Measurements from ENCODE around the gene MCTP1. TPM values are rescaled to one million over a fixed set of nuclear protein-coding genes. Genes with fewer than 3 reads are reported as not detected.

The MCTP1 gene
- polyA plus RNA-seq, 3 donors, result 34.4 to 72.9 (median 55.5) TPM

DNA sequence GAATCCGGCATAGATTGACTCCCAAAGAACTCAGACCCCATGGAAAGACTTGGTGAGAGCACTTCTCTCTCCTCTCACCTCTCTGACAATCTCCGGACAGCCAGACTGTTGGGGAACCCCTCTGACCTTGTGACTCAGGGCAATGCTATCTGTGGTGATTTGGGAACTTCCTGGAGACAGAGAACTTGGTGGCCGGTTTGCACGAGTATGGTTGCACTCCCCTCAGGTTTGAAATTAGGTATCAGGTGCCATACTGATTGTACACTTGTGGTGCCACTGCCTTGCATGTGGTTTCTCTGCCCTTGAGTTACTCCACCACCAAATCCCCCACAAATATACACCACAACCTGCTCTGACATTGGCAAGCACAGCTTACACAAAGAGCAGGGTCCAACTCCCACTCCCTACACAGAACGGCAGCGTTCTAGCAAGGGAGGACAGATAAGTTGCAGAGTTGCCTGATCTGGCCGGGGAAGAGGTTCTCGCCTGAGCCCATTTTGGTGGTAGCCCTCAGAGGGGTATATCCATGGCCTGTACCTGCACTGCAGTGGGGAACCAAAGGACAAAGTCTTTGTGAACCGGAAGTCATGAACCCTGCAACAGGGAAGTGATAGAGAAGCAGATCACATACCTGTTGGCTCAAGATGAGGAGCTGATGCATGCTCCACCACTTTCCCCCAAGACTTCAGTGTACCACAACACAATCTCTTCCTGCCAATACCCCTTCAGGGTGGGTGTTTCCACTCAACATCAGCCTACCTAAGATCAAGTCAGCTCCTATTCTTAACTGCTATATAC is 255.1 kb downstream of the MCTP1 start:
- Histone ChIP-seq H3K36me3 (replicated peaks in 1 of 2; ENCODE audit: control insufficient read depth in 1 of 2, insufficient read depth in 2 of 2, low read length in 2 of 2) (no peaks in the 10 kb centered on the region), H3K4me2 (replicated peaks; ENCODE audit: extremely low read depth, low read length, poor library complexity, severe bottlenecking) (no peak overlapping the region), H3K4me1 (ENCODE audit: control insufficient read depth in 1 of 2, insufficient read depth in 2 of 2, low read length in 2 of 2) (peaks cover 34 to 42% of the 10 kb centered on the region in 2 donors), H3K79me2 (ENCODE audit: insufficient read depth, low read length) (peaks cover 100% of the 10 kb centered on the region), H3K27me3 (ENCODE audit: control insufficient read depth in 2 of 2, insufficient read depth in 2 of 2, low read length in 2 of 2) (no peaks in the 10 kb centered on the region), H3K9me3 (replicated peaks in 1 of 2; ENCODE audit: control insufficient read depth in 1 of 2, insufficient read depth in 1 of 2, low read length in 2 of 2) (no peaks in the 10 kb centered on the region), H3K4me3 (replicated peaks in 1 of 3; ENCODE audit: low read depth in 2 of 3, low read length in 3 of 3) (no peak overlapping the region), H3K27ac (ENCODE audit: low read depth in 1 of 2, low read length in 2 of 2) (peak overlapping the region in 1 of 2 donors; percentile 12), H2AFZ (ENCODE audit: insufficient read depth, low read depth, low read length, poor library complexity, severe bottlenecking) (no peak overlapping the region), H4K20me1 (ENCODE audit: insufficient read depth, low read length) (peaks cover 98% of the 10 kb centered on the region), H3K9ac (ENCODE audit: insufficient read depth, low read length, poor library complexity, severe bottlenecking) (no peak overlapping the region)
- Mint-ChIP-seq H3K4me1 (peaks cover 56% of the 10 kb centered on the region), H3K9me3 (peaks cover 0 to 10% (median 7%) of the 10 kb centered on the region in 7 donors), H3K27me3 (ENCODE audit: low read depth in 3 of 3) (no peaks in the 10 kb centered on the region), H3K36me3 (peaks cover 7 to 18% of the 10 kb centered on the region in 2 donors), H3K4me3 (no peak overlapping the region), H3K27ac (peak overlapping the region; percentile 18 to 65 (median 55))
- peak in 1 of 3 donors; percentile 84 for DNase-seq
- intact Hi-C loops (cut with micrococcal nuclease), result loop anchor here (10.0 kb wide), 2 partner anchors 45 to 55 kb away; no protein-coding TSS in a partner anchor
- TF ChIP-seq, protein P1, sequence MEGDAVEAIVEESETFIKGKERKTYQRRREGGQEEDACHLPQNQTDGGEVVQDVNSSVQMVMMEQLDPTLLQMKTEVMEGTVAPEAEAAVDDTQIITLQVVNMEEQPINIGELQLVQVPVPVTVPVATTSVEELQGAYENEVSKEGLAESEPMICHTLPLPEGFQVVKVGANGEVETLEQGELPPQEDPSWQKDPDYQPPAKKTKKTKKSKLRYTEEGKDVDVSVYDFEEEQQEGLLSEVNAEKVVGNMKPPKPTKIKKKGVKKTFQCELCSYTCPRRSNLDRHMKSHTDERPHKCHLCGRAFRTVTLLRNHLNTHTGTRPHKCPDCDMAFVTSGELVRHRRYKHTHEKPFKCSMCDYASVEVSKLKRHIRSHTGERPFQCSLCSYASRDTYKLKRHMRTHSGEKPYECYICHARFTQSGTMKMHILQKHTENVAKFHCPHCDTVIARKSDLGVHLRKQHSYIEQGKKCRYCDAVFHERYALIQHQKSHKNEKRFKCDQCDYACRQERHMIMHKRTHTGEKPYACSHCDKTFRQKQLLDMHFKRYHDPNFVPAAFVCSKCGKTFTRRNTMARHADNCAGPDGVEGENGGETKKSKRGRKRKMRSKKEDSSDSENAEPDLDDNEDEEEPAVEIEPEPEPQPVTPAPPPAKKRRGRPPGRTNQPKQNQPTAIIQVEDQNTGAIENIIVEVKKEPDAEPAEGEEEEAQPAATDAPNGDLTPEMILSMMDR (IDR thresholded peaks at IDR 0.05), result no peak
- WGBS (ENCODE audit: insufficient coverage), result 71% methylated on average over 6 of the region's 9 CpGs

DNA sequence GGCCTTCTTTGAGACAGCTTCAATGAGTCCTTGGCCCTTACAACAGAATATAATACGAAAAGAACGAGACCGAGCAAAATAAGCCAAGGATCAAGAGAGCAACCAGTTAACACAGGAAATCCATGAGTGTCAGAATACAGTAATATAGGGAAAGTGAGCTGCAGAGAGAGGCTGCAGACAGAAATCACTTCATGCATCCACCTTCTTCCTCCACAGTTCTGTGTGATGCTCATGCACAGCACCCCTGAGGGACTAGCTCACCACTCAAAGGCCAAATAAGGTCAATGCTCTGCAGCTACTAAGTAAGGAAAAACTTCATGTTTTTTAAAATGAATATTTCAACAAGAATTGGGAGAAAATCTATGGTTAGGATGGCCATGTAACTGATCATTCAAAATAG is 257.1 kb downstream of the MCTP1 start:
- peaks cover 98% of the 10 kb centered on the region for H4K20me1 ChIP-seq (ENCODE audit: insufficient read depth, low read length)
- no peaks in the 10 kb centered on the region for H3K27me3 ChIP-seq (ENCODE audit: control insufficient read depth in 2 of 2, insufficient read depth in 2 of 2, low read length in 2 of 2)
- peak overlapping the region in 1 of 3 experiments; percentile 46 for H3K4me3 ChIP-seq (replicated peaks in 1 of 3; ENCODE audit: low read depth in 2 of 3, low read length in 3 of 3)
- no peak overlapping the region for H2AFZ ChIP-seq (ENCODE audit: insufficient read depth, low read depth, low read length, poor library complexity, severe bottlenecking)
- H3K27ac Mint-ChIP-seq, result peak overlapping the region; percentile 82 to 97 (median 90)
- TF ChIP-seq, protein P1 (IDR thresholded peaks at IDR 0.05), result no peak
- H3K4me3 Mint-ChIP-seq, result peak overlapping the region; percentile 4 to 82
- peak overlapping the region; percentile 6 for H3K9ac ChIP-seq (ENCODE audit: insufficient read depth, low read length, poor library complexity, severe bottlenecking)
- peaks cover 68% of the 10 kb centered on the region for H3K4me1 Mint-ChIP-seq
- peaks cover 0 to 4% (median 4%) of the 10 kb centered on the region in 7 donors for H3K9me3 Mint-ChIP-seq
- no CpG with 5 or more reads among the region's 3 CpGs for WGBS (ENCODE audit: insufficient coverage)
- peak overlapping the region; percentile 57 for H3K4me2 ChIP-seq (replicated peaks; ENCODE audit: extremely low read depth, low read length, poor library complexity, severe bottlenecking)
- H3K9me3 ChIP-seq (replicated peaks in 1 of 2; ENCODE audit: control insufficient read depth in 1 of 2, insufficient read depth in 1 of 2, low read length in 2 of 2), result no peaks in the 10 kb centered on the region
- peaks cover 98% of the 10 kb centered on the region for H3K79me2 ChIP-seq (ENCODE audit: insufficient read depth, low read length)
- H3K27me3 Mint-ChIP-seq (ENCODE audit: low read depth in 3 of 3), result no peaks in the 10 kb centered on the region
- H3K36me3 Mint-ChIP-seq, result peaks cover 0 to 16% of the 10 kb centered on the region in 2 donors
- H3K27ac ChIP-seq (ENCODE audit: low read depth in 1 of 2, low read length in 2 of 2), result peak overlapping the region; percentile 4 to 76
- intact Hi-C loops (cut with micrococcal nuclease), result loop anchor here (10.0 kb wide), 2 partner anchors 47 to 57 kb away; no protein-coding TSS in a partner anchor
- H3K36me3 ChIP-seq (replicated peaks in 1 of 2; ENCODE audit: control insufficient read depth in 1 of 2, insufficient read depth in 2 of 2, low read length in 2 of 2), result no peaks in the 10 kb centered on the region
- peaks cover 45 to 58% of the 10 kb centered on the region in 2 donors for H3K4me1 ChIP-seq (ENCODE audit: control insufficient read depth in 1 of 2, insufficient read depth in 2 of 2, low read length in 2 of 2)
- no peak for DNase-seq
